DOHH2 (cell line): ENCODE measurements around the gene GFRA1.

ENCODE experiments used
- H3F3A ChIP-seq: fragments of 200-600 bp; sonication (generic), shearing (Covaris generic); 2 replicates; pipeline ENCODE4 v1.6.0; 2016; ENCODE audit warnings: antibody characterized with exemption, mild to moderate bottlenecking; ENCODE audit not compliant: control insufficient read depth, insufficient read depth
- H3K27ac ChIP-seq: fragments of 200-600 bp; sonication (generic); 2 replicates; pipeline ENCODE4 v1.5.1; 2014; ENCODE audit warnings: low read depth, mild to moderate bottlenecking, low read length, moderate library complexity
- H3K27me3 ChIP-seq: fragments of 200-600 bp; sonication (generic); 2 replicates; pipeline ENCODE4 v1.6.1; 2014; ENCODE audit warnings: mild to moderate bottlenecking, low read length, mixed read lengths; ENCODE audit not compliant: control insufficient read depth
- H3K36me3 ChIP-seq: fragments of 200-600 bp; sonication (generic); 2 replicates; pipeline ENCODE4 v1.6.1; 2014; ENCODE audit warnings: mild to moderate bottlenecking, low read length, moderate library complexity, mixed read lengths; ENCODE audit not compliant: control insufficient read depth
- H3K4me1 ChIP-seq: fragments of 200-600 bp; sonication (generic); 2 replicates; pipeline ENCODE4 v1.6.1; 2014; ENCODE audit warnings: mild to moderate bottlenecking, low read length, mixed read lengths; ENCODE audit not compliant: control insufficient read depth
- H3K4me2 ChIP-seq: fragments of 200-600 bp; sonication (generic); 2 replicates; pipeline ENCODE4 v1.6.0; 2014; ENCODE audit warnings: mild to moderate bottlenecking, low read length, moderate library complexity
- H3K4me3 ChIP-seq: fragments of 200-600 bp; sonication (generic); 2 replicates; pipeline ENCODE4 v1.5.1; 2014; ENCODE audit warnings: mild to moderate bottlenecking, low read length, mixed read lengths
- H3K79me2 ChIP-seq: fragments of 200-600 bp; sonication (generic); 2 replicates; pipeline ENCODE4 v1.6.1; 2014; ENCODE audit warnings: mild to moderate bottlenecking, low read length, mixed read lengths; ENCODE audit not compliant: control insufficient read depth
- H3K9me2 ChIP-seq: fragments of 200-600 bp; sonication (generic); replicated peaks from 2 replicates; pipeline ENCODE4 v1.6.1; 2014; ENCODE audit warnings: mild to moderate bottlenecking, low read length, mixed read lengths; ENCODE audit not compliant: control insufficient read depth
- H3K9me3 ChIP-seq: fragments of 200-600 bp; sonication (generic); 2 replicates; pipeline ENCODE4 v1.6.1; 2014; ENCODE audit warnings: antibody characterized with exemption, low read length, mixed read lengths; ENCODE audit not compliant: control insufficient read depth, insufficient read depth
- H4K20me1 ChIP-seq: fragments of 200-600 bp; sonication (generic); 2 replicates; pipeline ENCODE4 v1.6.0; 2014; ENCODE audit warnings: low read depth, mild to moderate bottlenecking, antibody characterized with exemption, low read length, moderate library complexity; ENCODE audit not compliant: control insufficient read depth, insufficient read depth
- EZH2phosphoT487 ChIP-seq: fragments of 200-600 bp; sonication (generic); IDR thresholded peaks from 2 replicates; pipeline ENCODE4 v1.6.1; 2017; ENCODE audit warnings: borderline replicate concordance, mild to moderate bottlenecking, antibody characterized with exemption, low read length, moderate library complexity, mixed read lengths
- TF ChIP-seq, protein P1 (sequence below): fragments of 200-600 bp; sonication (generic); IDR thresholded peaks from one replicate; pipeline ENCODE4 v1.5.1; 2014; ENCODE audit warnings: antibody characterized with exemption, mild to moderate bottlenecking, low read depth, low read length; ENCODE audit not compliant: poor library complexity, severe bottlenecking

GFRA1 gene

DNA sequence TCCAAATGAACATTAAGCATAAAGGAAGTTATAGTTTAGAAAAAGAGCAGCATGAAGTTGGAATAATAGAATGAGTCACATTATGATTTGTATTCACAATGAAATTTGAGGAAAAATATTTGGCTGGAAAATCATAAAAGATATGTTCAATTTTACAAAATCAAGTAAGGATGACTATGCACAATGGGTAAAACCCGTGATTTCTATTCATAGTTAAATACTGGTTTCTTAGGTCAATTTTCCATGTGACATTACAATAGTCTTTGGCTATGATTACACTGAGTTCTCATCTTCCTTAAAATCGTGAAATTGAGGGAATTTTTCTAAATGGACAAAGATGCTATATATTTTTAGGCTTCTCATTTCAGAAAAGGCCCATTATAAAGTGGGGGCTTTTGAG, 33.8 kb upstream of the GFRA1 start:
- Histone ChIP-seq H3K27me3 (no peaks in the 10 kb centered on the region), H3K9me3 (no peaks in the 10 kb centered on the region), H3K79me2 (no peaks in the 10 kb centered on the region), H3K4me1 (no peaks in the 10 kb centered on the region), H4K20me1 (no peaks in the 10 kb centered on the region), H3K36me3 (no peaks in the 10 kb centered on the region), H3K27ac (no peak overlapping the region), H3K9me2 (no peaks in the 10 kb centered on the region), H3F3A (no peaks in the 10 kb centered on the region), H3K4me3 (no peak overlapping the region), H3K4me2 (no peak overlapping the region)
- no peak for TF ChIP-seq EZH2phosphoT487
- TF ChIP-seq, protein P1, sequence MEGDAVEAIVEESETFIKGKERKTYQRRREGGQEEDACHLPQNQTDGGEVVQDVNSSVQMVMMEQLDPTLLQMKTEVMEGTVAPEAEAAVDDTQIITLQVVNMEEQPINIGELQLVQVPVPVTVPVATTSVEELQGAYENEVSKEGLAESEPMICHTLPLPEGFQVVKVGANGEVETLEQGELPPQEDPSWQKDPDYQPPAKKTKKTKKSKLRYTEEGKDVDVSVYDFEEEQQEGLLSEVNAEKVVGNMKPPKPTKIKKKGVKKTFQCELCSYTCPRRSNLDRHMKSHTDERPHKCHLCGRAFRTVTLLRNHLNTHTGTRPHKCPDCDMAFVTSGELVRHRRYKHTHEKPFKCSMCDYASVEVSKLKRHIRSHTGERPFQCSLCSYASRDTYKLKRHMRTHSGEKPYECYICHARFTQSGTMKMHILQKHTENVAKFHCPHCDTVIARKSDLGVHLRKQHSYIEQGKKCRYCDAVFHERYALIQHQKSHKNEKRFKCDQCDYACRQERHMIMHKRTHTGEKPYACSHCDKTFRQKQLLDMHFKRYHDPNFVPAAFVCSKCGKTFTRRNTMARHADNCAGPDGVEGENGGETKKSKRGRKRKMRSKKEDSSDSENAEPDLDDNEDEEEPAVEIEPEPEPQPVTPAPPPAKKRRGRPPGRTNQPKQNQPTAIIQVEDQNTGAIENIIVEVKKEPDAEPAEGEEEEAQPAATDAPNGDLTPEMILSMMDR, result no peak

DNA sequence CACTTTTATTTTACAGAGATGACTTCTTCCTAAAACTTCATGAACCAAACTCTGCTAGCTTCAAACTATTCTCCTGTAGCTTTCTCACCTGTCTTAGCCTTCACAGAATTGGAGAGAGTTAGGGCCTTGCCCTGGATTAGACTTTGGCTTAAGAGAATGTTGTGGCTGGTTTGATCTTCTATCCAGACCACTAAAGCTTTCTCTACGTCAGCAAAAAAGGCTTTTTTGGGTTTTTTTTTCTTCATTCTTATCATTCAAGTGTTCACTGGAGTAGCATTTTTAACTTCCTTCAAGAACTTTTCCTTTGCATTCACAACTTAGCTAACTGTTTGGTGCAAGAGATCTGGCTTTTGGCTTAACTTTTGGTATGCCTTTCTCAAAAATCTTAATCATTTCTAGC, 31.9 kb upstream of the GFRA1 start:
- Histone ChIP-seq H3F3A (no peaks in the 10 kb centered on the region), H3K36me3 (no peaks in the 10 kb centered on the region), H3K4me2 (no peak overlapping the region), H3K9me2 (no peaks in the 10 kb centered on the region), H3K27ac (no peak overlapping the region), H4K20me1 (no peaks in the 10 kb centered on the region), H3K9me3 (no peaks in the 10 kb centered on the region), H3K4me3 (no peak overlapping the region), H3K4me1 (no peaks in the 10 kb centered on the region), H3K27me3 (no peaks in the 10 kb centered on the region), H3K79me2 (no peaks in the 10 kb centered on the region)
- TF ChIP-seq, protein P1, result no peak
- TF ChIP-seq EZH2phosphoT487, result no peak

DNA sequence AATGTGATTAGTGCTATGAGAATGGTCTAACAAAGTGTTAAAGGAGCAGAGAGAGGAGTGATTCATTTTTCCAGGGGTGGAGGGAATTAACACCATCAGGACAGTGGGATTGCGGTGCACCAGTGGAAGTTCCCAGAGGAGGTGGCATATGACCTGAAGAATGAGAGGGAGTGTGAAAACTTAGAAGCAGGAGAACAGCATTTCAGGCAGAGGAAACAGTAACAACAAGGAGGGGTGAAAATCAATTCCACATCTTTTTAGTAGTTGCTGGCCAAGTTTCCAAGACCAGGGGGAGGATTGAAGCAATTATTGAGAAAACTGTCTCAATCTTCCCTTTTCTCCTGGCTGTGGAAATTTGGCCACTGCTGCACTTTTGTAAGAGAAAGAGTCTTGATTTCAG, 27.5 kb upstream of the GFRA1 start:
- Histone ChIP-seq H3K9me2 (no peaks in the 10 kb centered on the region), H3K27me3 (no peaks in the 10 kb centered on the region), H3K79me2 (no peaks in the 10 kb centered on the region), H3F3A (no peaks in the 10 kb centered on the region), H3K36me3 (no peaks in the 10 kb centered on the region), H3K27ac (no peak overlapping the region), H3K4me2 (no peak overlapping the region), H4K20me1 (no peaks in the 10 kb centered on the region), H3K4me3 (no peak overlapping the region), H3K4me1 (no peaks in the 10 kb centered on the region), H3K9me3 (no peaks in the 10 kb centered on the region)
- TF ChIP-seq, protein P1, result no peak
- no peak for TF ChIP-seq EZH2phosphoT487

DNA sequence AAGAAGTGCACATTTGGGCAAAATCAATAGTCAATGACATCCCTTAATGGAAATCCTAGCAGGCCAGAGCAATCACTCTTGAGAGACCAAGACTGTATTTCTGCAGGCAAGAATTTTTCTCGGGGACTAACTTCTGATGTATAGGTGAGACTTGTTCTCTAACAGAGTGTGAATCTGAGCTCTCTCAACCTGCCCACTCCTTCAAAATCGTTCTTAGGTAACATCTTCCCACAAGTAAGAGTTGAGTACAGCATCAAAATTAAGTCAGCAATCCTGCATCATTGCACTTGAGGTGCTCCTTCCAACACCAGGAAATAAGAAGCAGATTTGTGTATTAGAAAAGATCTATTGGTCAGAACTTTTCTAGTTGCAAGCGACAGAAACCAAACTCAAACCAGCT, 25.6 kb upstream of the GFRA1 start:
- H3K36me3 ChIP-seq, result no peaks in the 10 kb centered on the region
- TF ChIP-seq, protein P1, result no peak
- TF ChIP-seq EZH2phosphoT487, result no peak

More for the DNA sequence above, 25.6 kb upstream of the GFRA1 start:
- Histone ChIP-seq H3K4me3 (no peak overlapping the region), H3K4me1 (no peaks in the 10 kb centered on the region), H3F3A (no peaks in the 10 kb centered on the region), H3K27me3 (no peaks in the 10 kb centered on the region), H3K27ac (no peak overlapping the region), H3K9me2 (no peaks in the 10 kb centered on the region), H3K79me2 (no peaks in the 10 kb centered on the region), H4K20me1 (no peaks in the 10 kb centered on the region), H3K4me2 (no peak overlapping the region), H3K9me3 (no peaks in the 10 kb centered on the region)
